ENCODE results near the gene LDAF1. TPM values are rescaled to one million over a fixed set of nuclear protein-coding genes. Genes with fewer than 3 reads are reported as not detected.

LDAF1 gene
- total RNA-seq, 2 donors from 2014 or later = 36.4 to 58.5 TPM

DNA sequence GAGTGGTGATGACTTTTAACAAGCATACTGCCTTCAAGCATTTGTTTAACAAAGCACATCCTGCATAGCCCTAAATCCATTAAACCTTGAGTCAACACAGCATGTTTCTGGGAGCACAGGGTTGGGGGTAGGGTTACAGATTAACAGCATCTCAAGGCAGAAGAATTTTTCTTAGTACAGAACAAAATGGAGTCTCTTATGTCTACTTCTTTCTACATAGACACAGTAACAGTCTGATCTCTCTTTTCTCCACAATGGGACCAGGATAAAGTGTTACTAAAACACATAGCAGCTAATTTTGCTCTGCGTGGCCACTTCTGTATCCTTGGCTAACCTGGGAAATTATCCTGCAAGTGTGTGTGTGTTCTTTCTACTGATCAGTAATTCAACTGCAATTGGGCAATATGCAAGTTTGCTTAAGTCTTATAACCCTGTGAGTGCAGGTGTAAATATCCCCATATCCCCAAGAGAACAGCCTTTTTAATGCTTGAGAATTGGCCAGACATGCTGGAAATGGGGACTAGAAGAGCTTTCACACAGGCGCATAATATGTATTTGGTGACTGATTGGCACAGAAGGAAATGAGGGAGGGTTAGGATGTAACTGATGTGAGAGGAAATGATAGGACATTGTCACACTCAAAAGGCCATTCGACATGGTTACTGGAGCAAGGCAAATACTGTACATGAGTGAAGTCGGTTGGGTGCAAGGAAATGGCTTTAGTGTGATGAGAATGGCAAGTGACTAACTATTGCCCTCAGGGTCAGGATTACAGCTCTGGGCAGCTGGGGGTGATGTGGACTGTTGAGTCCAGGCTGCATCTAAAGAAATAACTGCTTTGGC, 64.2 kb downstream of the LDAF1 start:
- ATAC-seq (no peak), DNase-seq (no peak)
- intact Hi-C loops (cut with DNase I) = no loop called here

DNA sequence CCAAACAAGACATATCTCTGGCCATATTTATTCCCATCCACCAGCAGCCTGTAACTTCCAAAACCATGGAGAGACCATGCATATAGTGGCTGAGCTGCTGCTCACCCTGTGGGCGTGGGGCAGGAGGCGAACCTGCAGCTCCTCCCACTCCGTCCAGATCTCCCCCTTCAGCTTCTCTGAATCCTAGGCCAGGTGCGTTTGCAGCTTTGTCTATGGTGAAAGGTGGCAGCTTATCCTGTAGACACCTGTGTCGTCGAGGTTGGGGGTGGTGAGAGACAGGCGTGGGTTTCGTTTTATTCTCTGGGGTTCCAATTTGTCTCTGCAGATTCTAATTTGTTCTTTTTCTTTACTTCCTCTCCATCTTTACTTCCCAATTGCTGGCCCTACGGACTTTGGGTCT, 65.3 kb downstream of the LDAF1 start:
- ATAC-seq = no peak
- intact Hi-C loops (cut with DNase I) = no loop called here
- DNase-seq = no peak

DNA sequence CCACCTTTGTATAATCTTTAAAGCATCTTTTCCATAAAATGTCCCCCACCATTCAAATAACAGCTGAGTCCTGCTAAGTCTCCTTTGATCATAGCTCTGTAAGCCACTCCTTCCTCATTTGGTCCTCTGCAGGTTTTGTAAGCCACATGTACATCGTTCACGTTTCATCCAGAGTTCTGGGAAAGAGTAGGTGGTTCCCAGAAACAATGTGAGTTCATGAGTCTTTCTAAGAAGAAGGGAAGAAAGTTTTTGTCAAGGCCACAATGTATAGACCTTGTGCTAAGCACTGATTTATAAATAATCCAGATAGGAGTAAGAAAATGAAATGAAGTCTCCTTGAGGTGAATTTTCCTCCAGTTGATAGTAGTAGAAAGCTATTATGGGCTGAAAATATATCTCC, 66.3 kb downstream of the LDAF1 start:
- ATAC-seq = no peak
- DNase-seq = no peak
- intact Hi-C loops (cut with DNase I) = no loop called here

GRCh38 chr16:21226749-21227148, 68.3 kb downstream of the LDAF1 start:
- intact Hi-C loops (cut with DNase I) = no loop called here
- ATAC-seq (no peak), DNase-seq (no peak)

DNA sequence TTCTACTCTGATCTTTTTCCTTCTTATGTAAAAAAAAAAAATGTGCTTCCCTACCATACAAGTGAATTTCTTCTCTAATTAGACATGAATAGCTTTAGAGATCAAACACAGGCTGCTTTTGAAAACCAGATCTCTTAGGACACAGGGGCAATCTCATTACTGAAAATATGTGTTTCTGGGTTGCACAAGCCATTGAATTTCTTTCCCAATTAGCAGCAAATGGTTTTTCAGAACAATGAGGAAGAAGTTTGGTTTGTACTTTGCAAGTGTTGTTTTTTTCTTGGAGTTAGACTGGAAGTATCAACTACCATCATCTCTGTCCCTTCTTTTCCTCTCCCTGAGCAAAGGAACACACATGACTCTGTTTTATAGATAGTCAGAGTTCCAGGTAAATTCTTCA, 69.4 kb downstream of the LDAF1 start:
- intact Hi-C loops (cut with DNase I) = no loop called here
- ATAC-seq (no peak), DNase-seq (no peak)

DNA sequence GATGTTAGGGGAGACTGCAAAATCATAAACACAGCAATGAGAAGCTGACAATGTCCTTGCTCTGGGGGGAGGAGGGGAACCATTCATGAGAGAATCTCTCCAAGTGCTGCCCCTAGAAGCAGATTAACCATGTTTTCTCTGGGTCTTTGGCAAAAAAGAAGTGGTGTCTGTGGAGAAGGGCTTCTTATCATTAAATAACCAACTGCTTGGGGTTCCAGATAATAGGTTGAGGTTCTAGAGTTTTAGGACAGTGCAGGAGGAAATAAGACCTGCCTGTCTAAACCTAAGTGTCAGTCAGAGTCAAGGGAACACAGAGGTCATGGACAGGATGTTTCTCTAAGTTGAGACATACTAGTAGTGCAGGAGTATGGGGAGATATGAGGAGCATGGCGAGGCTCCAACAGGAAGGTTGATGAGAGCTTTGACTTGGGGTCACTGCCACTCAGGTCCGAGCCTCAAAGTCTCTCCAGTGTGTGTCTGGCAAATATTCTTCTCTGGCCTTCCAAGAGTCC, 69.9 kb downstream of the LDAF1 start:
- intact Hi-C loops (cut with DNase I) = no loop called here
- DNase-seq (no peak), ATAC-seq (no peak)

Other genes with a start within 250 kb of the LDAF1 start
- gene DNAH3, start 7.8 kb upstream of the LDAF1 start, total RNA-seq = under 1 TPM in 1 of 2 donors, not detected in 1; 0.21 TPM
- not detected for gene ZP2, start 52.9 kb downstream of the LDAF1 start, total RNA-seq
- gene ANKS4B, start 75.0 kb downstream of the LDAF1 start, total RNA-seq = not detected
- gene CRYM, start 119.6 kb downstream of the LDAF1 start, total RNA-seq = 100 to 1,000 TPM in 1 of 2 donors, 10 to 100 TPM in 1; 44.2 to 124 TPM